Osteocyte (in vitro differentiated cells): ENCODE data around the gene STAG3. TPM values are rescaled to one million over a fixed set of nuclear protein-coding genes. Genes with fewer than 3 reads are reported as not detected.
"Not testable (repeated sequence)": the region's sequence is repeated elsewhere in the genome, so short reads cannot be mapped to it uniquely, and the experiment has no call there.

ENCODE experiments used
- DNase-seq: peaks from one replicate; pipeline ENCODE4 v3.0.0; 2021; ENCODE audit warnings: mixed read lengths; ENCODE audit not compliant: unreplicated experiment; ENCODE audit errors: extremely low spot score
- H3K27ac Mint-ChIP-seq: one replicate; pipeline ENCODE4 v1.8.0; 2021; ENCODE audit warnings: mild to moderate bottlenecking, mixed read lengths; ENCODE audit not compliant: unreplicated experiment
- H3K27me3 Mint-ChIP-seq: one replicate; pipeline ENCODE4 v1.8.0; 2021; ENCODE audit warnings: mixed read lengths; ENCODE audit not compliant: unreplicated experiment
- H3K36me3 Mint-ChIP-seq: one replicate; pipeline ENCODE4 v1.8.0; 2021; ENCODE audit warnings: mixed read lengths; ENCODE audit not compliant: unreplicated experiment
- H3K4me1 Mint-ChIP-seq: one replicate; pipeline ENCODE4 v1.8.0; 2021; ENCODE audit warnings: mixed read lengths; ENCODE audit not compliant: unreplicated experiment
- H3K4me3 Mint-ChIP-seq: one replicate; pipeline ENCODE4 v1.8.0; 2021; ENCODE audit warnings: mild to moderate bottlenecking, moderate library complexity, mixed read lengths; ENCODE audit not compliant: unreplicated experiment
- H3K9me3 Mint-ChIP-seq: one replicate; pipeline ENCODE4 v1.8.0; 2021; ENCODE audit warnings: mixed read lengths; ENCODE audit not compliant: unreplicated experiment
- CTCF ChIP-seq: fragments of 200-600 bp; sonication (generic); IDR thresholded peaks from 2 replicates; pipeline ENCODE4 v1.5.0; 2021; ENCODE audit warnings: antibody characterized with exemption, mild to moderate bottlenecking, moderate library complexity
- total RNA-seq: library from RNA; stranded (reverse); gene quantifications from 2 replicates; pipeline ENCODE4 v1.2.1, GENCODE V29; 2021

STAG3 gene
- total RNA-seq, 1 donor from 2014 or later: 1.5 TPM

GRCh38 chr7:100132697-100133151 lies 45.0 kb upstream of the STAG3 start:
- Mint-ChIP-seq H3K36me3 (no peaks in the 10 kb centered on the region), H3K27ac (no peak overlapping the region), H3K4me3 (no peak overlapping the region), H3K9me3 (no peaks in the 10 kb centered on the region), H3K27me3 (peaks cover 6% of the 10 kb centered on the region), H3K4me1 (peaks cover 16% of the 10 kb centered on the region)
- TF ChIP-seq CTCF: peak; percentile 91
- DNase-seq: no peak

GRCh38 chr7:100137851-100138760 lies 39.6 kb upstream of the STAG3 start:
- Mint-ChIP-seq H3K4me3 (no peak overlapping the region), H3K27me3 (peaks cover 20% of the 10 kb centered on the region), H3K4me1 (no peaks in the 10 kb centered on the region), H3K9me3 (no peaks in the 10 kb centered on the region), H3K36me3 (no peaks in the 10 kb centered on the region), H3K27ac (no peak overlapping the region)
- TF ChIP-seq CTCF: no peak
- DNase-seq: no peak

GRCh38 chr7:100141555-100141949 lies 36.2 kb upstream of the STAG3 start:
- Mint-ChIP-seq H3K4me1 (no peaks in the 10 kb centered on the region), H3K27me3 (peaks cover 14% of the 10 kb centered on the region), H3K27ac (no peak overlapping the region), H3K4me3 (no peak overlapping the region), H3K36me3 (no peaks in the 10 kb centered on the region), H3K9me3 (no peaks in the 10 kb centered on the region)
- no peak for TF ChIP-seq CTCF
- no peak for DNase-seq

- Mint-ChIP-seq H3K4me1 (no peaks in the 10 kb centered on the region), H3K9me3 (no peaks in the 10 kb centered on the region), H3K36me3 (no peaks in the 10 kb centered on the region), H3K27me3 (peaks cover 14% of the 10 kb centered on the region), H3K27ac (no peak overlapping the region), H3K4me3 (no peak overlapping the region)
- no peak for TF ChIP-seq CTCF
- no peak for DNase-seq
These were observed 35.3 kb upstream of the STAG3 start for GRCh38 chr7:100142461-100142860.

GRCh38 chr7:100146350-100146749 lies 31.4 kb upstream of the STAG3 start:
- peaks cover 18% of the 10 kb centered on the region for H3K4me1 Mint-ChIP-seq
- DNase-seq: not testable (repeated sequence)

More at GRCh38 chr7:100146350-100146749, 31.4 kb upstream of the STAG3 start:
- not testable (repeated sequence) for H3K27me3 Mint-ChIP-seq, H3K27ac Mint-ChIP-seq, H3K4me3 Mint-ChIP-seq, H3K9me3 Mint-ChIP-seq, H3K36me3 Mint-ChIP-seq
